ENCODE results near the gene SEZ6L2. TPM values are rescaled to one million over a fixed set of nuclear protein-coding genes. Genes with fewer than 3 reads are reported as not detected.

SEZ6L2 gene
- total and polyA plus RNA-seq, 2 of the 13 experiments (the other 11 are each of a cell fraction or from before 2014, with no cell fraction given): 14.9 to 16.9 TPM

DNA sequence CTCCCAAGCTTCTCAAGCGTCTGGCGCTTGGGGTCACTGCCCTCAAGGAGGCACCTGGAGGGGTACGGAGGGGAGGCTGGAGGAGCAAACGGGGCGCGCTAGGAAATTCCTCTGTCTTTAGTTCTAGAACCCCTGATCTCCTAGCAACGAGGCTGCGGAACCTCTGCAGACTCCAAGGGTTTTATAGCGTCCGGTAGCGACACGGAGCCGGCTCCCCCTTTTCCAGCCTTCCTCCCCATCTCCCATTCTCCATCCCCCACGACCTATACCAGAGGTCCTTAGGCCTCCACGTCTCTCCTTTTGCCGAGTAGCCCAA lies 35.7 kb downstream of the SEZ6L2 start (continued):
- TF ChIP-seq, protein P1, sequence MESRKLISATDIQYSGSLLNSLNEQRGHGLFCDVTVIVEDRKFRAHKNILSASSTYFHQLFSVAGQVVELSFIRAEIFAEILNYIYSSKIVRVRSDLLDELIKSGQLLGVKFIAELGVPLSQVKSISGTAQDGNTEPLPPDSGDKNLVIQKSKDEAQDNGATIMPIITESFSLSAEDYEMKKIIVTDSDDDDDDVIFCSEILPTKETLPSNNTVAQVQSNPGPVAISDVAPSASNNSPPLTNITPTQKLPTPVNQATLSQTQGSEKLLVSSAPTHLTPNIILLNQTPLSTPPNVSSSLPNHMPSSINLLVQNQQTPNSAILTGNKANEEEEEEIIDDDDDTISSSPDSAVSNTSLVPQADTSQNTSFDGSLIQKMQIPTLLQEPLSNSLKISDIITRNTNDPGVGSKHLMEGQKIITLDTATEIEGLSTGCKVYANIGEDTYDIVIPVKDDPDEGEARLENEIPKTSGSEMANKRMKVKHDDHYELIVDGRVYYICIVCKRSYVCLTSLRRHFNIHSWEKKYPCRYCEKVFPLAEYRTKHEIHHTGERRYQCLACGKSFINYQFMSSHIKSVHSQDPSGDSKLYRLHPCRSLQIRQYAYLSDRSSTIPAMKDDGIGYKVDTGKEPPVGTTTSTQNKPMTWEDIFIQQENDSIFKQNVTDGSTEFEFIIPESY (CRISPR knock-in tag; IDR thresholded peaks at IDR 0.05): 0 out of 2 replicates have a peak, but pooled peaks have one; percentile 3
- TF ChIP-seq, protein P2, sequence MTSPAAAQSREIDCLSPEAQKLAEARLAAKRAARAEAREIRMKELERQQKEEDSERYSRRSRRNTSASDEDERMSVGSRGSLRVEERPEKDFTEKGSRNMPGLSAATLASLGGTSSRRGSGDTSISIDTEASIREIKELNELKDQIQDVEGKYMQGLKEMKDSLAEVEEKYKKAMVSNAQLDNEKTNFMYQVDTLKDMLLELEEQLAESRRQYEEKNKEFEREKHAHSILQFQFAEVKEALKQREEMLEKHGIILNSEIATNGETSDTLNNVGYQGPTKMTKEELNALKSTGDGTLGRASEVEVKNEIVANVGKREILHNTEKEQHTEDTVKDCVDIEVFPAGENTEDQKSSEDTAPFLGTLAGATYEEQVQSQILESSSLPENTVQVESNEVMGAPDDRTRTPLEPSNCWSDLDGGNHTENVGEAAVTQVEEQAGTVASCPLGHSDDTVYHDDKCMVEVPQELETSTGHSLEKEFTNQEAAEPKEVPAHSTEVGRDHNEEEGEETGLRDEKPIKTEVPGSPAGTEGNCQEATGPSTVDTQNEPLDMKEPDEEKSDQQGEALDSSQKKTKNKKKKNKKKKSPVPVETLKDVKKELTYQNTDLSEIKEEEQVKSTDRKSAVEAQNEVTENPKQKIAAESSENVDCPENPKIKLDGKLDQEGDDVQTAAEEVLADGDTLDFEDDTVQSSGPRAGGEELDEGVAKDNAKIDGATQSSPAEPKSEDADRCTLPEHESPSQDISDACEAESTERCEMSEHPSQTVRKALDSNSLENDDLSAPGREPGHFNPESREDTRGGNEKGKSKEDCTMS (CRISPR knock-in tag; conservative IDR thresholded peaks at IDR 0.05): 0 out of 2 replicates have a peak, but pooled peaks have one; percentile 4
- no peak for TF ChIP-seq PAF1 (CRISPR knock-in tag; IDR thresholded peaks at IDR 0.05)
- 0 out of 2 replicates have a peak, but pooled peaks have one; percentile 47 for TF ChIP-seq ZNF766 (CRISPR knock-in tag; IDR thresholded peaks at IDR 0.05; ENCODE audit: borderline replicate concordance)
- no peak for TF ChIP-seq ZNF691 (CRISPR knock-in tag; IDR thresholded peaks at IDR 0.05; ENCODE audit: borderline replicate concordance, low read depth)
- TF ChIP-seq ZNF280B (CRISPR knock-in tag; IDR thresholded peaks at IDR 0.05; ENCODE audit: borderline replicate concordance): 0 out of 2 replicates have a peak, but pooled peaks have one; percentile 69
- TF ChIP-seq ARHGAP35 (CRISPR knock-in tag; IDR thresholded peaks at IDR 0.05; ENCODE audit: borderline replicate concordance): 0 out of 2 replicates have a peak, but pooled peaks have one; percentile 42
- 0 out of 2 replicates have a peak, but pooled peaks have one; percentile 9 for TF ChIP-seq SALL1 (CRISPR knock-in tag; IDR thresholded peaks at IDR 0.05)
- no peak; the same call in 1 of the 2 replicates for TF ChIP-seq ZGPAT (CRISPR knock-in tag; IDR thresholded peaks at IDR 0.05)
- TF ChIP-seq SOX6 (IDR thresholded peaks at IDR 0.05): no peak
- TF ChIP-seq SOX6 (CRISPR knock-in tag; IDR thresholded peaks at IDR 0.05): peak; percentile 11
- peak; percentile 30; the same call in 1 of the 2 replicates for TF ChIP-seq POLR2AphosphoS5 (IDR thresholded peaks at IDR 0.05; ENCODE audit: low read depth, low read length)
- TF ChIP-seq ZNF816 (CRISPR knock-in tag; IDR thresholded peaks at IDR 0.05; ENCODE audit: borderline replicate concordance): no peak
- TF ChIP-seq HDAC2 (CRISPR knock-in tag; IDR thresholded peaks at IDR 0.05): 0 out of 2 replicates have a peak, but pooled peaks have one; percentile 7
- TF ChIP-seq ZBTB7B (CRISPR knock-in tag; IDR thresholded peaks at IDR 0.05): no peak; the same call in 1 of the 2 replicates
- TF ChIP-seq, protein P3, sequence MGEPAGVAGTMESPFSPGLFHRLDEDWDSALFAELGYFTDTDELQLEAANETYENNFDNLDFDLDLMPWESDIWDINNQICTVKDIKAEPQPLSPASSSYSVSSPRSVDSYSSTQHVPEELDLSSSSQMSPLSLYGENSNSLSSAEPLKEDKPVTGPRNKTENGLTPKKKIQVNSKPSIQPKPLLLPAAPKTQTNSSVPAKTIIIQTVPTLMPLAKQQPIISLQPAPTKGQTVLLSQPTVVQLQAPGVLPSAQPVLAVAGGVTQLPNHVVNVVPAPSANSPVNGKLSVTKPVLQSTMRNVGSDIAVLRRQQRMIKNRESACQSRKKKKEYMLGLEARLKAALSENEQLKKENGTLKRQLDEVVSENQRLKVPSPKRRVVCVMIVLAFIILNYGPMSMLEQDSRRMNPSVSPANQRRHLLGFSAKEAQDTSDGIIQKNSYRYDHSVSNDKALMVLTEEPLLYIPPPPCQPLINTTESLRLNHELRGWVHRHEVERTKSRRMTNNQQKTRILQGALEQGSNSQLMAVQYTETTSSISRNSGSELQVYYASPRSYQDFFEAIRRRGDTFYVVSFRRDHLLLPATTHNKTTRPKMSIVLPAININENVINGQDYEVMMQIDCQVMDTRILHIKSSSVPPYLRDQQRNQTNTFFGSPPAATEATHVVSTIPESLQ (CRISPR knock-in tag; conservative IDR thresholded peaks at IDR 0.05): 0 out of 2 replicates have a peak, but pooled peaks have one; percentile 2

All from HepG2 (cell line).